Progenitor cell of endocrine pancreas (in vitro differentiated cells): Measurements from ENCODE around the gene MYO3A. TPM values are rescaled to one million over a fixed set of nuclear protein-coding genes. Genes with fewer than 3 reads are reported as not detected.
A peak's percentile ranks its signal among the peaks of the same experiment; 100 is the strongest.

ENCODE experiments used
- DNase-seq: peaks from one replicate; pipeline ENCODE4 v3.0.0; 2021; ENCODE audit warnings: low spot score; ENCODE audit not compliant: unreplicated experiment
- H3K27ac Mint-ChIP-seq: 2 replicates; pipeline ENCODE4 v1.8.0; 2021; ENCODE audit warnings: mild to moderate bottlenecking, moderate library complexity, mixed read lengths
- H3K27me3 Mint-ChIP-seq: 2 replicates; pipeline ENCODE4 v1.8.0; 2021; ENCODE audit warnings: mixed read lengths
- H3K36me3 Mint-ChIP-seq: 2 replicates; pipeline ENCODE4 v1.8.0; 2022; ENCODE audit warnings: mixed read lengths; ENCODE audit not compliant: insufficient read depth
- H3K4me1 Mint-ChIP-seq: 2 replicates; pipeline ENCODE4 v1.8.0; 2021; ENCODE audit warnings: low read depth, mixed read lengths
- H3K4me3 Mint-ChIP-seq: 2 replicates; pipeline ENCODE4 v1.8.0; 2021; ENCODE audit warnings: low read depth, mild to moderate bottlenecking, moderate library complexity, mixed read lengths
- H3K9me3 Mint-ChIP-seq: 2 replicates; pipeline ENCODE4 v1.8.0; 2021; ENCODE audit warnings: low read depth, mixed read lengths
- total RNA-seq: library from RNA; stranded (reverse); gene quantifications from 2 replicates; pipeline ENCODE4 v1.2.1, GENCODE V29; 2021
- TF ChIP-seq, protein P1 (sequence below): fragments of 200-600 bp; sonication (generic); IDR thresholded peaks from one replicate; pipeline ENCODE4 v1.5.0; 2021; ENCODE audit warnings: antibody characterized with exemption, mild to moderate bottlenecking; ENCODE audit not compliant: unreplicated experiment

The MYO3A gene
- total RNA-seq, 1 donor from 2014 or later: 18.0 TPM

DNA sequence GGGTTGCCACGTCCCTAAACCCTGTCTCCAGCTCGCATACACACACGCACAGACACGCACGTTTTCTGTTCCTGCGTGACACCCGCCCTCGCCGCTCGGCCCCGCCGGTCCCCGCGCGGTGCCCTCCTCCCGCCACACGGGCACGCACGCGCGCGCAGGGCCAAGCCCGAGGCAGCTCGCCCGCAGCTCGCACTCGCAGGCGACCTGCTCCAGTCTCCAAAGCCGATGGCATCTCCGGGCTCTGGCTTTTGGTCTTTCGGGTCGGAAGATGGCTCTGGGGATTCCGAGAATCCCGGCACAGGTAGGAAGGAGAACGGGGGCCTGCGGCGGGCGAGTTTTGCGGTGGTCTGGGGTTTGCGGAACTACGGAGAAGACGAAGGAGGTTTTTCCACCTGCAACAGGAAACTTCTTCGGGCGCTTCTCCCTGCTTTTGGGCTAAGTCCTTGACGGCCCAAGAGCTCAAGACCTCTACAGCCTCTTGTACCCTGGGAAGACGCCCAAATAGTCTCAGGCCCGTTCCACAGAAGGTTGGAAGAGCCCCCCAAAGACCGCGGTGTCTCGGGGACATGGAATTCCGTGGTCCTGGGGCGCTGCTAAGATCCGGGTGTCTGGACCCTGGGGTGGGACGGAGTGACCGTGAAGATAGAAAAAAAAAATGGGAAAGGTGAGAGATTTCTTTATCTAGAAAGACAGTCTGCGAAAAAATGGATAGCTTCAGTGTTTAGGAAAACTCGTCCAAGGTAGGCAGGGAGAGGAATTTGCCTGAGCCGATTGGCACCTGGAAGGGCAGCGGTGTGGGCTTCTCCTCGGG lies 282.8 kb downstream of the MYO3A start, which contains the start of gene GAD2:
Gene GAD2 (plus strand): TSS at position 190 of the 811 bp plus-strand sequence. CDS start 36 bp downstream, at position 226.
- H3K36me3 Mint-ChIP-seq: no peaks in the 10 kb centered on the region
- H3K4me1 Mint-ChIP-seq: peaks cover 18% of the 10 kb centered on the region
- no peaks in the 10 kb centered on the region for H3K9me3 Mint-ChIP-seq
- TF ChIP-seq, protein P1, sequence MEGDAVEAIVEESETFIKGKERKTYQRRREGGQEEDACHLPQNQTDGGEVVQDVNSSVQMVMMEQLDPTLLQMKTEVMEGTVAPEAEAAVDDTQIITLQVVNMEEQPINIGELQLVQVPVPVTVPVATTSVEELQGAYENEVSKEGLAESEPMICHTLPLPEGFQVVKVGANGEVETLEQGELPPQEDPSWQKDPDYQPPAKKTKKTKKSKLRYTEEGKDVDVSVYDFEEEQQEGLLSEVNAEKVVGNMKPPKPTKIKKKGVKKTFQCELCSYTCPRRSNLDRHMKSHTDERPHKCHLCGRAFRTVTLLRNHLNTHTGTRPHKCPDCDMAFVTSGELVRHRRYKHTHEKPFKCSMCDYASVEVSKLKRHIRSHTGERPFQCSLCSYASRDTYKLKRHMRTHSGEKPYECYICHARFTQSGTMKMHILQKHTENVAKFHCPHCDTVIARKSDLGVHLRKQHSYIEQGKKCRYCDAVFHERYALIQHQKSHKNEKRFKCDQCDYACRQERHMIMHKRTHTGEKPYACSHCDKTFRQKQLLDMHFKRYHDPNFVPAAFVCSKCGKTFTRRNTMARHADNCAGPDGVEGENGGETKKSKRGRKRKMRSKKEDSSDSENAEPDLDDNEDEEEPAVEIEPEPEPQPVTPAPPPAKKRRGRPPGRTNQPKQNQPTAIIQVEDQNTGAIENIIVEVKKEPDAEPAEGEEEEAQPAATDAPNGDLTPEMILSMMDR: no peak
- H3K27me3 Mint-ChIP-seq: peaks cover 94% of the 10 kb centered on the region
- peak within 1 kb of the TSS; percentile 76 for H3K27ac Mint-ChIP-seq
- DNase-seq: no peak
- peak within 1 kb of the TSS; percentile 72 for H3K4me3 Mint-ChIP-seq

DNA sequence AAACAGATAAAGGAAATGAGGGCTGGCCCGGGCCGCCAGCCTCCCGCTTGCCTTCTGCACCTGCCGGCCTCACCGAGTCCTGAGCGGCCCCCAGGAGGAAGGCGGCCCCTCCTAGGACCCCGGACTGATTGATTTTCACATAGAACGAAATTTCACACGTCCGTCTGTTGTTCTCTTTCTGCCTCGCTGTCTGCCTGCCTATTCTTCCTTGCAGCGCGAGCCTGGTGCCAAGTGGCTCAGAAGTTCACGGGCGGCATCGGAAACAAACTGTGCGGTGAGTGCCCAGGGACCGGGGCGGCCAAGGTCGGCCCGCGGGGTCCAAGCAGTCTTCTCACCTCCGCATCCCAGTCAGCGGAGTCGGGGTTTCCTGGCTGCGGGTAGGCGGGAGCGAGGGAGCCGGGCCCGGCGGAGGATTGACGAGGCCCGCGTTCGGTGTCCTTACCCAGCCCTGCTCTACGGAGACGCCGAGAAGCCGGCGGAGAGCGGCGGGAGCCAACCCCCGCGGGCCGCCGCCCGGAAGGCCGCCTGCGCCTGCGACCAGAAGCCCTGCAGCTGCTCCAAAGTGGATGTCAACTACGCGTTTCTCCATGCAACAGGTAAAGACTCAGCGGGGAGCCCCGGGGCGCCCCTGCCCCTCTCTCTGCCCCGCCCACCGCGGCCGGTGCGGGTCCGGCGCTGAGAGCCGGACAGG lies 283.5 kb downstream of the MYO3A start:
- peaks cover 19% of the 10 kb centered on the region for H3K4me1 Mint-ChIP-seq
- H3K4me3 Mint-ChIP-seq: peak overlapping the region; percentile 72
- no peak overlapping the region for H3K27ac Mint-ChIP-seq
- H3K36me3 Mint-ChIP-seq: no peaks in the 10 kb centered on the region
- TF ChIP-seq, protein P1: no peak
- peaks cover 95% of the 10 kb centered on the region for H3K27me3 Mint-ChIP-seq
- no peaks in the 10 kb centered on the region for H3K9me3 Mint-ChIP-seq
- DNase-seq: no peak

DNA sequence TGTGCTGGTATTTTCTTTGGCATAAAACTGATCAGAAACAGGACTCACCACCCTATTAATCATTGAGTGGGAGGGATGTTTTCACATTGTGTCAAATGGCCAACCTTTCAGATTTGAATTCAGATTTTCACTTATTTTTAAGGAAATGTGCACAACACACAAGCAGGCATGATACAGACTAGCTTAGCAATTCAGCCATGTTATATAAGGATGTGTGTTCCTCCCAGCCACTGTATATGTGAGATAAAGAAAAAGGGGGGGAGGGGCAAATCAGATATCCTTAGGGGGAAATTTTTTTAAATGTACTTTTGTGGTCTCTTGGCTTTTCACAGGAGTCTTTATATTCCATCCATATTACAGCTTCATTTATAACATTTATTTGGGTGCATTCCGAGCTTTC lies 285.6 kb downstream of the MYO3A start:
- TF ChIP-seq, protein P1: no peak
- no peaks in the 10 kb centered on the region for H3K9me3 Mint-ChIP-seq

DNA sequence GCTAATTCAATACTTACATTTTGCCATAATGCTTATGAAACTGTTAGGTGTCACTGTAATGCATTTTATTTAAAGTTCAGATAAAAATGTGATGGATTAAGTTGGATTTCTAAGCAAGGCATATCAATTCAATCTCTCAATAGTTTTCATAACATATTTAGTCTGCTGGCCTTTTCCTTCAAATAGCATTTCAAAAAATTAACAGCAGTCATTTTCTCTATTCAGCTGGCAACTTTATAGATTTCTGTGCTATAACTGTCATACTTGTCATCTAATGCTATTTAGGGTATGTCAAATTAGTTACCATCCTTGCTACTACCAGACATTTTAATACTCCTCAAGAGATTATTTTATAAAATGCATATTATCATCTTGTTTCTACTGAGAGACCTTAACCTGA lies 286.9 kb downstream of the MYO3A start:
- no peak overlapping the region for H3K4me3 Mint-ChIP-seq
- TF ChIP-seq, protein P1: no peak
- no peaks in the 10 kb centered on the region for H3K9me3 Mint-ChIP-seq
- no peak overlapping the region for H3K27ac Mint-ChIP-seq
- no peak for DNase-seq
- H3K36me3 Mint-ChIP-seq: no peaks in the 10 kb centered on the region
- H3K27me3 Mint-ChIP-seq: peaks cover 85% of the 10 kb centered on the region
- peaks cover 17% of the 10 kb centered on the region for H3K4me1 Mint-ChIP-seq

More for the DNA sequence above, 285.6 kb downstream of the MYO3A start:
- DNase-seq: no peak
- Mint-ChIP-seq H3K4me1 (peaks cover 21% of the 10 kb centered on the region), H3K27ac (no peak overlapping the region), H3K4me3 (no peak overlapping the region), H3K27me3 (peaks cover 92% of the 10 kb centered on the region), H3K36me3 (no peaks in the 10 kb centered on the region)

DNA sequence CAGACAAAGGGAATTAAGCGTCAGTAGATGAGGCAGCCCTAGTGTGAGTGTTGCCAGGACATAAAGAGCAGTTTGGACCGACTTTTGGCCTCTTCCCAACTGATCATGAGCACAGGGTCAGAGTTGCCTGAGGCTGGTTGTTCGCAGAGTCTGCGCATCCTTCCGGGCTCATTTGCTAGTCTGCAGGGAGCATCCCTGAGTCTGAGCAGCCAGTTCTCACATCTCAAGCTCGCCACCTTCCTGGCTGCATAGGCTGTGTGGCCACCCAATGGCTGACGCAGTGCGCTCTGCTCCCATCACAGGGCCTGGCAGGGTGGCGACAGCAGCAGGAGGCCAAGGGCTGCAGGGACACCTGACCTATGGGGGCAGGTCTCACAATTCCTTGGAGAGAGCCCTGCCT lies 287.5 kb downstream of the MYO3A start:
- peaks cover 78% of the 10 kb centered on the region for H3K27me3 Mint-ChIP-seq
- H3K9me3 Mint-ChIP-seq: no peaks in the 10 kb centered on the region
- no peak overlapping the region for H3K27ac Mint-ChIP-seq
- H3K36me3 Mint-ChIP-seq: no peaks in the 10 kb centered on the region
- H3K4me1 Mint-ChIP-seq: peaks cover 12% of the 10 kb centered on the region
- DNase-seq: no peak
- H3K4me3 Mint-ChIP-seq: no peak overlapping the region
- TF ChIP-seq, protein P1: no peak
